ENCODE results near the gene AKR1D1. TPM values are rescaled to one million over a fixed set of nuclear protein-coding genes. Genes with fewer than 3 reads are reported as not detected.

Gene AKR1D1
- total RNA-seq, 1 donor from 2014 or later = 3.4 TPM

- Mint-ChIP-seq H3K4me3 (ENCODE audit: low read depth) (no peak overlapping the region), H3K27me3 (no peaks in the 10 kb centered on the region), H3K36me3 (ENCODE audit: insufficient read depth) (peaks cover 9% of the 10 kb centered on the region), H3K9me3 (ENCODE audit: low read depth) (peaks cover 22% of the 10 kb centered on the region), H3K27ac (no peak overlapping the region), H3K4me1 (ENCODE audit: low read depth) (peaks cover under 1% of the 10 kb centered on the region)
- TF ChIP-seq, protein P1, sequence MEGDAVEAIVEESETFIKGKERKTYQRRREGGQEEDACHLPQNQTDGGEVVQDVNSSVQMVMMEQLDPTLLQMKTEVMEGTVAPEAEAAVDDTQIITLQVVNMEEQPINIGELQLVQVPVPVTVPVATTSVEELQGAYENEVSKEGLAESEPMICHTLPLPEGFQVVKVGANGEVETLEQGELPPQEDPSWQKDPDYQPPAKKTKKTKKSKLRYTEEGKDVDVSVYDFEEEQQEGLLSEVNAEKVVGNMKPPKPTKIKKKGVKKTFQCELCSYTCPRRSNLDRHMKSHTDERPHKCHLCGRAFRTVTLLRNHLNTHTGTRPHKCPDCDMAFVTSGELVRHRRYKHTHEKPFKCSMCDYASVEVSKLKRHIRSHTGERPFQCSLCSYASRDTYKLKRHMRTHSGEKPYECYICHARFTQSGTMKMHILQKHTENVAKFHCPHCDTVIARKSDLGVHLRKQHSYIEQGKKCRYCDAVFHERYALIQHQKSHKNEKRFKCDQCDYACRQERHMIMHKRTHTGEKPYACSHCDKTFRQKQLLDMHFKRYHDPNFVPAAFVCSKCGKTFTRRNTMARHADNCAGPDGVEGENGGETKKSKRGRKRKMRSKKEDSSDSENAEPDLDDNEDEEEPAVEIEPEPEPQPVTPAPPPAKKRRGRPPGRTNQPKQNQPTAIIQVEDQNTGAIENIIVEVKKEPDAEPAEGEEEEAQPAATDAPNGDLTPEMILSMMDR (IDR thresholded peaks at IDR 0.05; ENCODE audit: unreplicated experiment) = no peak
- no peak for DNase-seq (ENCODE audit: low spot score, unreplicated experiment)
These were observed 2.9 kb downstream of the AKR1D1 start for GRCh38 chr7:138079137-138079536.

- H3K27me3 Mint-ChIP-seq = no peaks in the 10 kb centered on the region
- H3K27ac Mint-ChIP-seq = no peak overlapping the region
- no peak overlapping the region for H3K4me3 Mint-ChIP-seq (ENCODE audit: low read depth)
- H3K36me3 Mint-ChIP-seq (ENCODE audit: insufficient read depth) = peaks cover 2% of the 10 kb centered on the region
- TF ChIP-seq, protein P1 (IDR thresholded peaks at IDR 0.05; ENCODE audit: unreplicated experiment) = no peak
- H3K4me1 Mint-ChIP-seq (ENCODE audit: low read depth) = peaks cover 7% of the 10 kb centered on the region
- no peaks in the 10 kb centered on the region for H3K9me3 Mint-ChIP-seq (ENCODE audit: low read depth)
- no peak for DNase-seq (ENCODE audit: low spot score, unreplicated experiment)
These were observed 5.6 kb downstream of the AKR1D1 start for GRCh38 chr7:138081868-138082267.

DNA sequence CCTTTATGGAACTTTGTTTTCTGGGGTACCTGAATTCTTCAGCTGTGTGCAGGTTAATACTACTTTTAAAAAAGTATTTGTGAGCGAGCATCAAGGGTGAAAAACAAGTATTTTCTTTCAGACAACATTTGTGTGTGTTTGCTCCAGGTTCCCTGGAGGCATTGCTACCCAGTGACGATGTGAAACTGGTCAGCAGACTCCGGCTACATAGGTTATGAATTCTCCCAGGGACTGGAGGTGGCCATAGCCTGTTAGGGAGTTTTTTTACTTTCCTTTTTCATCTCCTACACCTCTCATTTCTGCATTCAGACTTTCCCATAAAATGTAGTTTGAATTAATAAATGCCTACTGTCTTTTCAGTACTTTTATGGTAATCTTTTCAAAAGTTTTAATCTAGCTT lies 7.6 kb downstream of the AKR1D1 start:
- TF ChIP-seq, protein P1 (IDR thresholded peaks at IDR 0.05; ENCODE audit: unreplicated experiment) = no peak
- H3K36me3 Mint-ChIP-seq (ENCODE audit: insufficient read depth) = no peaks in the 10 kb centered on the region
- no peak overlapping the region for H3K27ac Mint-ChIP-seq
- H3K4me1 Mint-ChIP-seq (ENCODE audit: low read depth) = peaks cover 8% of the 10 kb centered on the region
- no peaks in the 10 kb centered on the region for H3K9me3 Mint-ChIP-seq (ENCODE audit: low read depth)
- DNase-seq (ENCODE audit: low spot score, unreplicated experiment) = no peak
- no peak overlapping the region for H3K4me3 Mint-ChIP-seq (ENCODE audit: low read depth)
- no peaks in the 10 kb centered on the region for H3K27me3 Mint-ChIP-seq

- no peaks in the 10 kb centered on the region for H3K36me3 Mint-ChIP-seq (ENCODE audit: insufficient read depth)
- no peak overlapping the region for H3K4me3 Mint-ChIP-seq (ENCODE audit: low read depth)
- TF ChIP-seq, protein P1 (IDR thresholded peaks at IDR 0.05; ENCODE audit: unreplicated experiment) = no peak
- peaks cover 8% of the 10 kb centered on the region for H3K4me1 Mint-ChIP-seq (ENCODE audit: low read depth)
- H3K9me3 Mint-ChIP-seq (ENCODE audit: low read depth) = no peaks in the 10 kb centered on the region
- H3K27me3 Mint-ChIP-seq = no peaks in the 10 kb centered on the region
- H3K27ac Mint-ChIP-seq = no peak overlapping the region
- no peak for DNase-seq (ENCODE audit: low spot score, unreplicated experiment)
These were observed 10.5 kb downstream of the AKR1D1 start for GRCh38 chr7:138086563-138087270.

DNA sequence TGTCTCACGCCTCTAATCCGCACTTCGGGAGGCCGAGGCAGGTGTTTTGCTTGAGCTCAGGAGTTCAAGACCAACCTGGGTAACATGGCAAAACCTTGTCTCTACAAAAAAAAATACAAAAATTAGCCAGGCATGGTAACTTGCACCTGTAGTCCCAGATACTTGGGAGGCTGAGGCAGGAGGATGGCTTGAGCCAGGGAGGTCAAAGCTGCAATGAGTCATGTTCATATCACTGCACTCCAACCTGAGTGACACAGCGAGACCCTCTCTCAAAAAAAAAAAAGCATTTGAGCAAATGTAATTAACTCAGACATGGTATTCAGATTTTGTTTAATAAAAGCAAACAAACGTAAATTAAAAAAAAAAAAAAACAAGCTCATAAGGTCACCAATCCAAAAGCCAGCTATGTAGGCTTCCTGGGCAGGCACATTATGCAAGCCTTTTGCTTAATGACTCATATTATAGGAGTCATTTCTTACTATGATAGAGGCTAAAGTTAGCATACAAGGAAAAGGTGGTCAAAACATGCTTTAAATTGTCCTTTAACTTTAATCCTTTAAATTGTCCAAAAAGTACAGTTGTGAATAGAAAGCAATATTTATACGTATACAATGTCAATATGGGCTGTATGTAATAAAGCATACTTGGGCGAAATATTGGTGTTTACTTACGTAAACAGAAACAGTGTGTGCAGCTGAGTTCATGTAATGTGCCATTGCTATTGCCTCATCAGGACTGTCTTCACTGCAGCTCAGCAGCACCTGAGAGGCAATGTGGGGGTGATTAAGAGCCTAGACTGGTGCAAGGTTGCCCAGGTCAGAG lies 13.0 kb downstream of the AKR1D1 start:
- Mint-ChIP-seq H3K27me3 (no peaks in the 10 kb centered on the region), H3K4me1 (ENCODE audit: low read depth) (peaks cover 8% of the 10 kb centered on the region), H3K36me3 (ENCODE audit: insufficient read depth) (no peaks in the 10 kb centered on the region), H3K9me3 (ENCODE audit: low read depth) (no peaks in the 10 kb centered on the region), H3K4me3 (ENCODE audit: low read depth) (no peak overlapping the region), H3K27ac (no peak overlapping the region)
- DNase-seq (ENCODE audit: low spot score, unreplicated experiment) = no peak
- TF ChIP-seq, protein P1 (IDR thresholded peaks at IDR 0.05; ENCODE audit: unreplicated experiment) = no peak
